Measurements from ENCODE around the gene MNT. TPM values are rescaled to one million over a fixed set of nuclear protein-coding genes. Genes with fewer than 3 reads are reported as not detected.
A peak's percentile ranks its signal among the peaks of the same experiment; 100 is the strongest.

The MNT gene
- polyA plus RNA-seq, 3 donors, result 0.28 to 42.4 (median 1.3) TPM

GRCh38 chr17:2376107-2376506, 24.8 kb downstream of the MNT start:
- intact Hi-C loops (cut with micrococcal nuclease), result no loop called here
- Mint-ChIP-seq H3K27ac (peak overlapping the region in 1 of 7 donors; percentile 46), H3K4me3 (no peak overlapping the region), H3K9me3 (no peaks in the 10 kb centered on the region), H3K36me3 (peaks cover 43 to 80% of the 10 kb centered on the region in 2 donors), H3K4me1 (no peaks in the 10 kb centered on the region), H3K27me3 (ENCODE audit: low read depth in 3 of 3) (peaks cover 0 to 1% (median 0%) of the 10 kb centered on the region in 3 donors)
- H2AFZ ChIP-seq (ENCODE audit: insufficient read depth, low read depth, low read length, poor library complexity, severe bottlenecking), result no peak overlapping the region
- H3K27me3 ChIP-seq (ENCODE audit: control insufficient read depth in 2 of 2, insufficient read depth in 2 of 2, low read length in 2 of 2), result no peaks in the 10 kb centered on the region
- H3K4me3 ChIP-seq (replicated peaks in 1 of 3; ENCODE audit: low read depth in 2 of 3, low read length in 3 of 3), result no peak overlapping the region
- WGBS (ENCODE audit: insufficient coverage), result 95% methylated on average over 13 of the region's 14 CpGs
- no peak overlapping the region for H3K27ac ChIP-seq (ENCODE audit: low read depth in 1 of 2, low read length in 2 of 2)
- H3K4me1 ChIP-seq (ENCODE audit: control insufficient read depth in 1 of 2, insufficient read depth in 2 of 2, low read length in 2 of 2), result no peaks in the 10 kb centered on the region
- no peak for DNase-seq
- H3K36me3 ChIP-seq (replicated peaks in 1 of 2; ENCODE audit: control insufficient read depth in 1 of 2, insufficient read depth in 2 of 2, low read length in 2 of 2), result peaks cover 59 to 72% of the 10 kb centered on the region in 2 donors
- peaks cover under 1% of the 10 kb centered on the region for H4K20me1 ChIP-seq (ENCODE audit: insufficient read depth, low read length)
- TF ChIP-seq CTCF (IDR thresholded peaks at IDR 0.05), result no peak
- H3K9ac ChIP-seq (ENCODE audit: insufficient read depth, low read length, poor library complexity, severe bottlenecking), result no peak overlapping the region
- H3K9me3 ChIP-seq (replicated peaks in 1 of 2; ENCODE audit: control insufficient read depth in 1 of 2, insufficient read depth in 1 of 2, low read length in 2 of 2), result no peaks in the 10 kb centered on the region
- no peaks in the 10 kb centered on the region for H3K79me2 ChIP-seq (ENCODE audit: insufficient read depth, low read length)
- no peak overlapping the region for H3K4me2 ChIP-seq (replicated peaks; ENCODE audit: extremely low read depth, low read length, poor library complexity, severe bottlenecking)

GRCh38 chr17:2375406-2375805, 25.5 kb downstream of the MNT start:
- Mint-ChIP-seq H3K9me3 (no peaks in the 10 kb centered on the region), H3K4me1 (no peaks in the 10 kb centered on the region), H3K27ac (no peak overlapping the region), H3K4me3 (no peak overlapping the region), H3K27me3 (ENCODE audit: low read depth in 3 of 3) (peaks cover 0 to 2% (median 0%) of the 10 kb centered on the region in 3 donors), H3K36me3 (peaks cover 39 to 74% of the 10 kb centered on the region in 2 donors)
- WGBS (ENCODE audit: insufficient coverage), result 94% methylated on average over 19 of the region's 19 CpGs
- no peak overlapping the region for H3K4me3 ChIP-seq (replicated peaks in 1 of 3; ENCODE audit: low read depth in 2 of 3, low read length in 3 of 3)
- H2AFZ ChIP-seq (ENCODE audit: insufficient read depth, low read depth, low read length, poor library complexity, severe bottlenecking), result no peak overlapping the region
- H3K27me3 ChIP-seq (ENCODE audit: control insufficient read depth in 2 of 2, insufficient read depth in 2 of 2, low read length in 2 of 2), result no peaks in the 10 kb centered on the region
- DNase-seq, result no peak
- no peak overlapping the region for H3K27ac ChIP-seq (ENCODE audit: low read depth in 1 of 2, low read length in 2 of 2)
- intact Hi-C loops (cut with micrococcal nuclease), result no loop called here
- H4K20me1 ChIP-seq (ENCODE audit: insufficient read depth, low read length), result no peaks in the 10 kb centered on the region
- TF ChIP-seq CTCF (IDR thresholded peaks at IDR 0.05), result no peak
- no peak overlapping the region for H3K4me2 ChIP-seq (replicated peaks; ENCODE audit: extremely low read depth, low read length, poor library complexity, severe bottlenecking)
- H3K9me3 ChIP-seq (replicated peaks in 1 of 2; ENCODE audit: control insufficient read depth in 1 of 2, insufficient read depth in 1 of 2, low read length in 2 of 2), result no peaks in the 10 kb centered on the region
- H3K36me3 ChIP-seq (replicated peaks in 1 of 2; ENCODE audit: control insufficient read depth in 1 of 2, insufficient read depth in 2 of 2, low read length in 2 of 2), result peaks cover 52 to 65% of the 10 kb centered on the region in 2 donors
- H3K4me1 ChIP-seq (ENCODE audit: control insufficient read depth in 1 of 2, insufficient read depth in 2 of 2, low read length in 2 of 2), result no peaks in the 10 kb centered on the region
- no peak overlapping the region for H3K9ac ChIP-seq (ENCODE audit: insufficient read depth, low read length, poor library complexity, severe bottlenecking)
- H3K79me2 ChIP-seq (ENCODE audit: insufficient read depth, low read length), result no peaks in the 10 kb centered on the region

All from CD14-positive monocyte (primary cell).